HepG2 (cell line): Measurements from ENCODE around the gene PDIA5. TPM values are rescaled to one million over a fixed set of nuclear protein-coding genes. Genes with fewer than 3 reads are reported as not detected.

ENCODE experiments used
- ATAC-seq: fragments of 200-7000 bp; cut with Tn5 transposase; 3 replicates; pipeline ENCODE4 v1.9.1; 2020; ENCODE audit warnings: mild to moderate bottlenecking, moderate library complexity
- BruUV-seq: library from RNA; stranded (reverse); fragments of 400-500 nt; replicated peaks from 2 replicates; lab custom pipeline; 2021; lab: Mats Ljungman, UMichigan
- CTCF ChIA-PET: fragments of 300-600 bp; formaldehyde crosslinking; extraction: SDS; loops from one replicate; lab custom pipeline; 2021; ENCODE audit warnings: low total read pairs, inconsistent platforms, low intra/inter-chr PET ratio; lab: Yijun Ruan, JAX
- POLR2A ChIA-PET: fragments of 350-600 bp; sonication (Branson Sonifier 250); formaldehyde crosslinking; loops from one replicate; lab custom pipeline; 2020; ENCODE audit warnings: antibody characterized with exemption, inconsistent platforms; lab: Yijun Ruan, JAX
- DNase-seq: peaks from one replicate; pipeline ENCODE4 v3.0.0-alpha.2; 2015; ENCODE audit warnings: low spot score
- FAIRE-seq: peaks from 3 replicates; lab custom pipeline; 2011; peaks lifted over from hg19 to GRCh38; lab: Jason Lieb, UNC
- H2AFZ ChIP-seq: one replicate; pipeline ENCODE4 v1.6.1; 2011; ENCODE audit warnings: low read length, inconsistent platforms
- H3K27ac ChIP-seq: fragments of 300-600 bp; 3 replicates; pipeline ENCODE4 v1.8.0; 2011; ENCODE audit warnings: mixed run types, mild to moderate bottlenecking, mixed read lengths, low read length, inconsistent platforms; ENCODE audit not compliant: insufficient read depth; ENCODE audit errors: extremely low read length
- H3K27me3 ChIP-seq, 2 experiments: fragments of 200-600 bp in 1 of 2; 2 replicates in 1 of 2; 3 replicates in 1 of 2; pipeline versions ENCODE4 v1.6.0 to v1.8.0; 2011; ENCODE audit warnings: low read length in 2 of 2, mild to moderate bottlenecking in 2 of 2, moderate library complexity in 2 of 2, inconsistent platforms in 1 of 2; ENCODE audit not compliant: insufficient read depth in 2 of 2, control insufficient read depth in 1 of 2
- H3K36me3 ChIP-seq, 2 experiments: fragments of 200-600 bp in 1 of 2; replicated peaks in 1 of 2; 2 replicates in 1 of 2; 3 replicates in 1 of 2; pipeline versions ENCODE4 v1.5.1 to v1.8.0; 2011; ENCODE audit warnings: low read length in 2 of 2, inconsistent platforms in 1 of 2; ENCODE audit not compliant: insufficient read depth in 2 of 2, control insufficient read depth in 1 of 2
- H3K4me1 ChIP-seq: 2 replicates; pipeline ENCODE4 v1.5.1; 2012; ENCODE audit warnings: low read length, inconsistent platforms; ENCODE audit not compliant: insufficient read depth
- H3K4me2 ChIP-seq: 2 replicates; pipeline ENCODE4 v1.6.0; 2011; ENCODE audit warnings: low read depth, low read length, inconsistent platforms
- H3K4me3 ChIP-seq, 3 experiments: fragments of 200-600 bp in 1 of 3; sonication (generic), shearing (Covaris generic) in 1 of 3; replicated peaks in 1 of 3; 2 replicates each; pipeline ENCODE4 v1.5.1; 2011 to 2016; ENCODE audit warnings: low read length in 3 of 3, inconsistent platforms in 2 of 3, low read depth in 2 of 3, mild to moderate bottlenecking in 2 of 3, control low read depth in 1 of 3, mixed read lengths in 1 of 3; ENCODE audit not compliant: insufficient read depth in 1 of 3
- H3K79me2 ChIP-seq: one replicate; pipeline ENCODE4 v1.6.1; 2011; ENCODE audit warnings: low read length, inconsistent platforms; ENCODE audit not compliant: insufficient read depth
- H3K9ac ChIP-seq: 2 replicates; pipeline ENCODE4 v1.6.0; 2011; ENCODE audit warnings: mild to moderate bottlenecking, low read depth, low read length, inconsistent platforms; ENCODE audit not compliant: insufficient read depth
- H3K9me3 ChIP-seq: 2 replicates; pipeline ENCODE4 v1.5.1; 2012; ENCODE audit warnings: mild to moderate bottlenecking, low read length
- H4K20me1 ChIP-seq: 2 replicates; pipeline ENCODE4 v1.6.0; 2011; ENCODE audit warnings: inconsistent platforms, mild to moderate bottlenecking, low read length, moderate library complexity; ENCODE audit not compliant: insufficient read depth
- CAMTA2 ChIP-seq: sonication (generic); formaldehyde crosslinking; IDR thresholded peaks from 2 replicates; pipeline ENCODE4 v1.4.0; 2020; ENCODE audit warnings: mild to moderate bottlenecking, missing genetic modification reagents, borderline replicate concordance
- HMG20B ChIP-seq: conservative IDR thresholded peaks from 2 replicates; pipeline ENCODE4 v1.6.1; 2016; ENCODE audit warnings: missing genetic modification reagents, missing compliant biosample characterization
- HNRNPUL1 ChIP-seq: fragments of 200-400 bp; formaldehyde crosslinking; IDR thresholded peaks from 2 replicates; pipeline ENCODE4 v1.6.1; 2017; ENCODE audit warnings: low read depth, mild to moderate bottlenecking, low read length, moderate library complexity
- NFATC3 ChIP-seq: sonication (generic); formaldehyde crosslinking; IDR thresholded peaks from 2 replicates; pipeline ENCODE4 v1.5.1; 2020; ENCODE audit warnings: mild to moderate bottlenecking, missing genetic modification reagents
- NFE2 ChIP-seq: sonication (generic); formaldehyde crosslinking; IDR thresholded peaks from 2 replicates; pipeline ENCODE4 v1.4.0; 2020; ENCODE audit warnings: missing genetic modification reagents
- SMARCE1 ChIP-seq: fragments of 450-650 bp; IDR thresholded peaks from 2 replicates; pipeline ENCODE4 v1.6.1; 2017; ENCODE audit warnings: borderline replicate concordance
- SMYD3 ChIP-seq: sonication (generic); formaldehyde crosslinking; IDR thresholded peaks from 2 replicates; pipeline ENCODE4 v1.8.1; 2023; ENCODE audit warnings: mild to moderate bottlenecking, missing genetic modification reagents
- ZFYVE20 ChIP-seq: sonication (generic); formaldehyde crosslinking; IDR thresholded peaks from 2 replicates; pipeline ENCODE4 v1.8.0; 2023; ENCODE audit warnings: low read depth, mild to moderate bottlenecking, moderate library complexity, missing genetic modification reagents, borderline replicate concordance
- ZNF224 ChIP-seq: sonication (generic); formaldehyde crosslinking; IDR thresholded peaks from 2 replicates; pipeline ENCODE4 v1.5.0; 2020; ENCODE audit warnings: mild to moderate bottlenecking, missing genetic modification reagents
- ZNF460 ChIP-seq: sonication (generic); formaldehyde crosslinking; IDR thresholded peaks from 2 replicates; pipeline ENCODE4 v1.5.1; 2020; ENCODE audit warnings: missing genetic modification reagents, mild to moderate bottlenecking, borderline replicate concordance
- ZNF546 ChIP-seq: sonication (generic); formaldehyde crosslinking; conservative IDR thresholded peaks from 2 replicates; pipeline ENCODE4 v1.8.1; 2023; ENCODE audit warnings: mild to moderate bottlenecking, missing genetic modification reagents
- ZNF75D ChIP-seq: sonication (generic); formaldehyde crosslinking; IDR thresholded peaks from 2 replicates; pipeline ENCODE4 v1.8.1; 2023; ENCODE audit warnings: missing genetic modification reagents, mild to moderate bottlenecking, borderline replicate concordance
- WGBS: methylation state at CpG from one replicate; pipeline ENCODE4 v1.1.6; 2017; ENCODE audit warnings: low lambda C conversion rate; 5-methylcytosine and 5-hydroxymethylcytosine counted together
- in situ Hi-C: cut with HindIII; loops from 2 replicates; pipeline ENCODE4 v1.10.0; 2017; ENCODE audit warnings: low pct_unique_long_range_greater_than_20kb; ENCODE audit not compliant: extremely low pct_ligation_motif_present
- intact Hi-C: fragments of 100-400 bp; cut with micrococcal nuclease; formaldehyde crosslinking; loops from one replicate; pipeline ENCODE4 v1.10.0; 2022; ENCODE audit not compliant: unreplicated experiment
- polyA plus RNA-seq, 8 experiments: library from polyadenylated mRNA; depleted of rRNA in 3 of 8; stranded (reverse) in 7 of 8; unstranded in 1 of 8; fragments of >200 nt; fragmentation: Illumina TruSeq in 4 of 8; extraction: Trizol in 4 of 8; gene quantifications; 2 replicates each; pipeline versions ENCODE4 v1.2.1 to v1.2.3, GENCODE V29; 2011 to 2016; ENCODE audit warnings: low read depth in 4 of 8, missing spikeins in 1 of 8, mixed read lengths in 1 of 8; ENCODE audit not compliant: insufficient read depth in 1 of 8
- total RNA-seq, 5 experiments: library from RNA; depleted of rRNA; stranded (reverse); fragments of >200 nt; fragmentation: Illumina TruSeq; extraction: Trizol; gene quantifications; 2 replicates each; pipeline ENCODE4 v1.2.3, GENCODE V29; 2016; ENCODE audit warnings: low read depth in 1 of 5
- TF ChIP-seq, protein P1 (sequence below): sonication (generic); formaldehyde crosslinking; IDR thresholded peaks from 2 replicates; pipeline ENCODE4 v1.8.0; 2022; ENCODE audit warnings: missing genetic modification reagents, mild to moderate bottlenecking, borderline replicate concordance
- TF ChIP-seq, protein P2 (sequence below): sonication (generic); formaldehyde crosslinking; conservative IDR thresholded peaks from 2 replicates; pipeline ENCODE4 v1.4.0; 2020; ENCODE audit warnings: missing genetic modification reagents
- TF ChIP-seq, protein P3 (sequence below): sonication (generic); formaldehyde crosslinking; IDR thresholded peaks from 2 replicates; pipeline ENCODE4 v1.4.0; 2020; ENCODE audit warnings: missing genetic modification reagents, borderline replicate concordance
- TF ChIP-seq, protein P4 (sequence below): sonication (generic); formaldehyde crosslinking; IDR thresholded peaks from 2 replicates; pipeline ENCODE4 v1.5.1; 2020; ENCODE audit warnings: missing genetic modification reagents, mild to moderate bottlenecking, borderline replicate concordance

Gene PDIA5
- total and polyA plus RNA-seq, 2 of the 13 experiments (the other 11 are each of a cell fraction or from before 2014, with no cell fraction given), result 51.3 to 74.3 TPM

DNA sequence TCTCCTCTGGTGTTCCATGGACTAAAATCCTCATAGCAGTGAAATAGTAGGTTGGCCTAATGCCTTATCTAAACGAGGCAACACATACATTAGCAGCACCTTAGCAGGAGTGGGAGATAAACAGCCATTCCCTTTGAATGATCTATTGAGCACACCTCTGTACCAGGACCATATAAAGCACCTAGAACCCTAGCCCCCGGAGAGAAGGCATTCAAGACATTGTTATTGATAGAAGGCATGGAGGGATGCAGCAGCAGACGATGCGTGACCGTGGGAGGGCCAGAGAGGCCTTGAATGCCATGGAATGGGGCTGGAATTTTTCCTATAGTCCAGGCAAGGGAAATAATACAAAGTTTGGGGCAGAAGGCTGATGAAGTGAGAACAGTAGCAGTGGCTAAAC lies 32.7 kb upstream of the PDIA5 start (continued):
- no peak for TF ChIP-seq SMARCE1
- TF ChIP-seq NFE2 (CRISPR knock-in tag), result no peak
- no peak for TF ChIP-seq ZNF75D (CRISPR knock-in tag)
- no peak for TF ChIP-seq HNRNPUL1
- TF ChIP-seq SMYD3 (CRISPR knock-in tag), result no peak
- TF ChIP-seq CAMTA2 (CRISPR knock-in tag), result no peak
- no peak for TF ChIP-seq ZFYVE20
- TF ChIP-seq, protein P1, sequence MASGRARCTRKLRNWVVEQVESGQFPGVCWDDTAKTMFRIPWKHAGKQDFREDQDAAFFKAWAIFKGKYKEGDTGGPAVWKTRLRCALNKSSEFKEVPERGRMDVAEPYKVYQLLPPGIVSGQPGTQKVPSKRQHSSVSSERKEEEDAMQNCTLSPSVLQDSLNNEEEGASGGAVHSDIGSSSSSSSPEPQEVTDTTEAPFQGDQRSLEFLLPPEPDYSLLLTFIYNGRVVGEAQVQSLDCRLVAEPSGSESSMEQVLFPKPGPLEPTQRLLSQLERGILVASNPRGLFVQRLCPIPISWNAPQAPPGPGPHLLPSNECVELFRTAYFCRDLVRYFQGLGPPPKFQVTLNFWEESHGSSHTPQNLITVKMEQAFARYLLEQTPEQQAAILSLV, result no peak

DNA sequence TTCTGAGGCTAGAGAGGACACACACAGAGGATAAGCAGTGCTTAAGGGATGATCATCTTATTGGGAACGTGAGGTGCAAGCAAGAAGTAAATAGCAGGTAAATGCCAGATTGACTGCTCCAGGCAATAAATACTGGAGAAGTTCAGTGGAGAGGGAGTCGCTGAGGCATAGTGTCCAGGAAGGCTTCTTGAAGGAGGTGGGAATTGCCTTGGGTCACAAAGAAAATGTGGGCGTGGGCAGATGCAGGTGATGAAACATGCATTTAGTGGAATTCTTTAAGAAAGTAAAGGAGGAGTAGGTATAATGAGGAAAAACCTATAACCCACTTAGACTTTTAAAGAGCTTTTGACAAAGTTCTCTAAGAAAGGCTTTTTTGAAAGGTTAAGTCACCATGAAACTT lies 31.8 kb upstream of the PDIA5 start:
- Histone ChIP-seq H3K27me3 (peaks cover 0 to 14% of the 10 kb centered on the region in 2 experiments; a peak in 3 of 5 replicates), H3K9me3 (no peaks in the 10 kb centered on the region), H3K4me2 (no peak overlapping the region), H4K20me1 (no peaks in the 10 kb centered on the region), H3K27ac (no peak overlapping the region), H3K9ac (no peak overlapping the region), H3K4me3 (no peak overlapping the region), H3K36me3 (no peaks in the 10 kb centered on the region), H3K4me1 (peaks cover 11% of the 10 kb centered on the region), H2AFZ (no peak overlapping the region), H3K79me2 (no peaks in the 10 kb centered on the region)
- ChIA-PET CTCF (no interaction called here), POLR2A (no interaction called here)
- no peak for DNase-seq
- ATAC-seq, result no peak
- FAIRE-seq, result no peak
- in situ Hi-C loops (loop anchor here (25.0 kb wide), 1 partner anchor 273 kb away; no protein-coding TSS in a partner anchor), intact Hi-C loops (loop anchor here (10.0 kb wide), 1 partner anchor 220 kb away; no protein-coding TSS in a partner anchor)
- BruUV-seq, result no TSS peak
- WGBS, result 44% methylated on average over 3 of the region's 3 CpGs
- TF ChIP-seq, protein P2, sequence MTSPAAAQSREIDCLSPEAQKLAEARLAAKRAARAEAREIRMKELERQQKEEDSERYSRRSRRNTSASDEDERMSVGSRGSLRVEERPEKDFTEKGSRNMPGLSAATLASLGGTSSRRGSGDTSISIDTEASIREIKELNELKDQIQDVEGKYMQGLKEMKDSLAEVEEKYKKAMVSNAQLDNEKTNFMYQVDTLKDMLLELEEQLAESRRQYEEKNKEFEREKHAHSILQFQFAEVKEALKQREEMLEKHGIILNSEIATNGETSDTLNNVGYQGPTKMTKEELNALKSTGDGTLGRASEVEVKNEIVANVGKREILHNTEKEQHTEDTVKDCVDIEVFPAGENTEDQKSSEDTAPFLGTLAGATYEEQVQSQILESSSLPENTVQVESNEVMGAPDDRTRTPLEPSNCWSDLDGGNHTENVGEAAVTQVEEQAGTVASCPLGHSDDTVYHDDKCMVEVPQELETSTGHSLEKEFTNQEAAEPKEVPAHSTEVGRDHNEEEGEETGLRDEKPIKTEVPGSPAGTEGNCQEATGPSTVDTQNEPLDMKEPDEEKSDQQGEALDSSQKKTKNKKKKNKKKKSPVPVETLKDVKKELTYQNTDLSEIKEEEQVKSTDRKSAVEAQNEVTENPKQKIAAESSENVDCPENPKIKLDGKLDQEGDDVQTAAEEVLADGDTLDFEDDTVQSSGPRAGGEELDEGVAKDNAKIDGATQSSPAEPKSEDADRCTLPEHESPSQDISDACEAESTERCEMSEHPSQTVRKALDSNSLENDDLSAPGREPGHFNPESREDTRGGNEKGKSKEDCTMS (CRISPR knock-in tag), result no peak
- no peak for TF ChIP-seq NFATC3
- TF ChIP-seq ZNF546 (CRISPR knock-in tag), result no peak
- no peak for TF ChIP-seq ZNF460 (CRISPR knock-in tag)
- TF ChIP-seq ZNF224 (CRISPR knock-in tag), result no peak
- TF ChIP-seq, protein P3, sequence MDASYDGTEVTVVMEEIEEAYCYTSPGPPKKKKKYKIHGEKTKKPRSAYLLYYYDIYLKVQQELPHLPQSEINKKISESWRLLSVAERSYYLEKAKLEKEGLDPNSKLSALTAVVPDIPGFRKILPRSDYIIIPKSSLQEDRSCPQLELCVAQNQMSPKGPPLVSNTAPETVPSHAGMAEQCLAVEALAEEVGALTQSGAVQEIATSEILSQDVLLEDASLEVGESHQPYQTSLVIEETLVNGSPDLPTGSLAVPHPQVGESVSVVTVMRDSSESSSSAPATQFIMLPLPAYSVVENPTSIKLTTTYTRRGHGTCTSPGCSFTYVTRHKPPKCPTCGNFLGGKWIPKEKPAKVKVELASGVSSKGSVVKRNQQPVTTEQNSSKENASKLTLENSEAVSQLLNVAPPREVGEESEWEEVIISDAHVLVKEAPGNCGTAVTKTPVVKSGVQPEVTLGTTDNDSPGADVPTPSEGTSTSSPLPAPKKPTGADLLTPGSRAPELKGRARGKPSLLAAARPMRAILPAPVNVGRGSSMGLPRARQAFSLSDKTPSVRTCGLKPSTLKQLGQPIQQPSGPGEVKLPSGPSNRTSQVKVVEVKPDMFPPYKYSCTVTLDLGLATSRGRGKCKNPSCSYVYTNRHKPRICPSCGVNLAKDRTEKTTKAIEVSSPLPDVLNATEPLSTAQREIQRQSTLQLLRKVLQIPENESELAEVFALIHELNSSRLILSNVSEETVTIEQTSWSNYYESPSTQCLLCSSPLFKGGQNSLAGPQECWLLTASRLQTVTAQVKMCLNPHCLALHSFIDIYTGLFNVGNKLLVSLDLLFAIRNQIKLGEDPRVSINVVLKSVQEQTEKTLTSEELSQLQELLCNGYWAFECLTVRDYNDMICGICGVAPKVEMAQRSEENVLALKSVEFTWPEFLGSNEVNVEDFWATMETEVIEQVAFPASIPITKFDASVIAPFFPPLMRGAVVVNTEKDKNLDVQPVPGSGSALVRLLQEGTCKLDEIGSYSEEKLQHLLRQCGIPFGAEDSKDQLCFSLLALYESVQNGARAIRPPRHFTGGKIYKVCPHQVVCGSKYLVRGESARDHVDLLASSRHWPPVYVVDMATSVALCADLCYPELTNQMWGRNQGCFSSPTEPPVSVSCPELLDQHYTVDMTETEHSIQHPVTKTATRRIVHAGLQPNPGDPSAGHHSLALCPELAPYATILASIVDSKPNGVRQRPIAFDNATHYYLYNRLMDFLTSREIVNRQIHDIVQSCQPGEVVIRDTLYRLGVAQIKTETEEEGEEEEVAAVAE (CRISPR knock-in tag), result no peak
- TF ChIP-seq HMG20B, result no peak
- TF ChIP-seq, protein P4, sequence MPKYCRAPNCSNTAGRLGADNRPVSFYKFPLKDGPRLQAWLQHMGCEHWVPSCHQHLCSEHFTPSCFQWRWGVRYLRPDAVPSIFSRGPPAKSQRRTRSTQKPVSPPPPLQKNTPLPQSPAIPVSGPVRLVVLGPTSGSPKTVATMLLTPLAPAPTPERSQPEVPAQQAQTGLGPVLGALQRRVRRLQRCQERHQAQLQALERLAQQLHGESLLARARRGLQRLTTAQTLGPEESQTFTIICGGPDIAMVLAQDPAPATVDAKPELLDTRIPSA (CRISPR knock-in tag), result no peak
